PC-9 (cell line): ENCODE data around the gene KNCN.

ENCODE experiments used
- EZH2 ChIP-seq: fragments of 200-600 bp; sonication (generic); IDR thresholded peaks from 2 replicates; pipeline ENCODE4 v1.8.0; 2017; ENCODE audit warnings: antibody characterized with exemption, low read depth
- TF ChIP-seq, protein P1 (sequence below): fragments of 200-600 bp; sonication (generic); conservative IDR thresholded peaks from 2 replicates; pipeline ENCODE4 v1.6.1; 2017; ENCODE audit warnings: mixed run types, antibody characterized with exemption, mild to moderate bottlenecking, moderate library complexity

DNA sequence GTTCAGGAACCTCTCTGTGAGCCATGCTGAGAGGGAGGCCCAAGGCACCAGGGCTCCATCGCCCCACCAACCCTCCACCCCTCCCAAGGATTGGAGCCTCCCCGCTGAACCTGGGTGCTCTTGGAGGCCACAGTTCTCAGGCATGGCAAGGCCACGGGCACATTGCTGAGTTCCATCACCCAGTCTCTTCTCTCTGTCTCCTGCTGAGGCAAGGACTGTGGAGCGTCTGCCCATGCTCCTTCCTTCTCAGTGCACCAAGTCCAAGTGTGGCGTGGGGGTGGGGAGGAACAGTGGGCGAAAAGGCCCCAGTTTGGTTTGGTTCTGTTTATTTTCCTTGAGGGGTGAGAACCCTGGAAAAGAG, 2.8 kb upstream of the KNCN start:
- TF ChIP-seq, protein P1, sequence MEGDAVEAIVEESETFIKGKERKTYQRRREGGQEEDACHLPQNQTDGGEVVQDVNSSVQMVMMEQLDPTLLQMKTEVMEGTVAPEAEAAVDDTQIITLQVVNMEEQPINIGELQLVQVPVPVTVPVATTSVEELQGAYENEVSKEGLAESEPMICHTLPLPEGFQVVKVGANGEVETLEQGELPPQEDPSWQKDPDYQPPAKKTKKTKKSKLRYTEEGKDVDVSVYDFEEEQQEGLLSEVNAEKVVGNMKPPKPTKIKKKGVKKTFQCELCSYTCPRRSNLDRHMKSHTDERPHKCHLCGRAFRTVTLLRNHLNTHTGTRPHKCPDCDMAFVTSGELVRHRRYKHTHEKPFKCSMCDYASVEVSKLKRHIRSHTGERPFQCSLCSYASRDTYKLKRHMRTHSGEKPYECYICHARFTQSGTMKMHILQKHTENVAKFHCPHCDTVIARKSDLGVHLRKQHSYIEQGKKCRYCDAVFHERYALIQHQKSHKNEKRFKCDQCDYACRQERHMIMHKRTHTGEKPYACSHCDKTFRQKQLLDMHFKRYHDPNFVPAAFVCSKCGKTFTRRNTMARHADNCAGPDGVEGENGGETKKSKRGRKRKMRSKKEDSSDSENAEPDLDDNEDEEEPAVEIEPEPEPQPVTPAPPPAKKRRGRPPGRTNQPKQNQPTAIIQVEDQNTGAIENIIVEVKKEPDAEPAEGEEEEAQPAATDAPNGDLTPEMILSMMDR, result no peak
- TF ChIP-seq EZH2, result no peak
